KOPT-K1 (cell line): Measurements from ENCODE around the gene ACOT13.
"Not testable (repeated sequence)": the region's sequence is repeated elsewhere in the genome, so short reads cannot be mapped to it uniquely, and the experiment has no call there.

Source experiments
- H3K27ac ChIP-seq: fragments of 200-600 bp; sonication (generic); 2 replicates; pipeline ENCODE4 v1.5.1; 2016; ENCODE audit warnings: antibody characterized with exemption, mild to moderate bottlenecking, low read depth, low read length; ENCODE audit not compliant: poor library complexity, severe bottlenecking
- H3K36me3 ChIP-seq: fragments of 200-600 bp; sonication (generic); 2 replicates; pipeline ENCODE4 v1.5.1; 2017; ENCODE audit warnings: antibody characterized with exemption, mild to moderate bottlenecking, low read length, moderate library complexity; ENCODE audit not compliant: insufficient read depth
- H3K9me3 ChIP-seq: fragments of 200-600 bp; sonication (generic); 2 replicates; pipeline ENCODE4 v1.5.1; 2017; ENCODE audit warnings: antibody characterized with exemption, low read length, mild to moderate bottlenecking; ENCODE audit not compliant: insufficient read depth, poor library complexity, severe bottlenecking

The ACOT13 gene

GRCh38 chr6:24752503-24752902 is 85.6 kb downstream of the ACOT13 start:
- H3K27ac ChIP-seq = no peak overlapping the region
- peaks cover 7% of the 10 kb centered on the region for H3K9me3 ChIP-seq
- H3K36me3 ChIP-seq = no peaks in the 10 kb centered on the region

GRCh38 chr6:24752917-24753492 is 86.1 kb downstream of the ACOT13 start:
- peaks cover 7% of the 10 kb centered on the region for H3K9me3 ChIP-seq
- no peak overlapping the region for H3K27ac ChIP-seq
- no peaks in the 10 kb centered on the region for H3K36me3 ChIP-seq

- Histone ChIP-seq H3K27ac (no peak overlapping the region), H3K36me3 (no peaks in the 10 kb centered on the region), H3K9me3 (peaks cover 7% of the 10 kb centered on the region)
These were observed 86.7 kb downstream of the ACOT13 start for GRCh38 chr6:24753545-24753944.

GRCh38 chr6:24754378-24754777 is 87.5 kb downstream of the ACOT13 start:
- not testable (repeated sequence) for H3K36me3 ChIP-seq, H3K9me3 ChIP-seq, H3K27ac ChIP-seq
